ENCODE results near the gene OPCML. TPM values are rescaled to one million over a fixed set of nuclear protein-coding genes. Genes with fewer than 3 reads are reported as not detected.

Gene OPCML
- total and polyA plus RNA-seq, 4 donors, result under 0.01 to 0.01 TPM; not detected in 2

DNA sequence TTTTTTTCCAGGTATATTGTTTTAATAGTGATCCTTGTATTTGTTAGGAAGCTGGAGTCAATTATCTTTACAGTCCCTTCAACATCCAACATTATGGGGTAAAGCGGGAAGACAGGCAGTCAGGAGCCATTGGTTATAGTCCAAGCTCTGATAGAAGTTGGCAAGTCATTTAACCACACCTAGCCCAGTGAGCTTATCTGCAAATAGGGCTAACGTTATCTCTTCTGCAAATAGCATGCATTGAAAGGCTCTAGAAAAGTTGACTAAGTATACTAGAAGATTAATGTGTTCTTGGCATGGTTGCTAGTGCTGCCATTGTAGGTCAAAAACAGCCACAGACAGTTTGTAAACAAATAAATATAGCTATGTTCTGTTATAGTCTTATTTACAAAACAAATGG is 520.7 kb downstream of the OPCML start:
- Histone ChIP-seq H3K36me3 (ENCODE audit: control insufficient read depth in 4 of 4, insufficient read depth in 3 of 4, low read depth in 1 of 4, low read length in 3 of 4) (no peaks in the 10 kb centered on the region), H3K4me1 (ENCODE audit: control insufficient read depth in 4 of 4, insufficient read depth in 4 of 4, low read length in 3 of 4) (peaks cover 0 to 15% (median 13%) of the 10 kb centered on the region in 4 donors), H3K9ac (ENCODE audit: low read depth in 1 of 2, low read length in 2 of 2) (no peak overlapping the region), H3K27ac (ENCODE audit: low read depth in 1 of 2, low read length in 2 of 2) (no peak overlapping the region), H3K4me3 (ENCODE audit: low read depth in 1 of 3, low read length in 3 of 3) (no peak overlapping the region), H3K9me3 (ENCODE audit: control insufficient read depth in 4 of 4, low read length in 3 of 4) (peaks cover 0 to 4% (median 0%) of the 10 kb centered on the region in 4 donors), H3K27me3 (ENCODE audit: control insufficient read depth in 4 of 4, insufficient read depth in 4 of 4, low read length in 3 of 4) (no peaks in the 10 kb centered on the region)
- TF ChIP-seq RXRA (IDR thresholded peaks at IDR 0.05), result peak in 1 of 2 donors; percentile 6
- TF ChIP-seq FOXA2 (IDR thresholded peaks at IDR 0.05), result no peak
- peak in 1 of 2 donors; percentile 33 for TF ChIP-seq HNF4A (conservative IDR thresholded peaks at IDR 0.05)
- WGBS, result 24% methylated on average over 2 of the region's 2 CpGs
- no peak for DNase-seq (ENCODE audit: low spot score)

GRCh38 chr11:133007027-133007584 is 525.2 kb downstream of the OPCML start:
- H3K36me3 ChIP-seq (ENCODE audit: control insufficient read depth in 4 of 4, insufficient read depth in 3 of 4, low read depth in 1 of 4, low read length in 3 of 4), result no peaks in the 10 kb centered on the region
- H3K27me3 ChIP-seq (ENCODE audit: control insufficient read depth in 4 of 4, insufficient read depth in 4 of 4, low read length in 3 of 4), result no peaks in the 10 kb centered on the region
- H3K4me1 ChIP-seq (ENCODE audit: control insufficient read depth in 4 of 4, insufficient read depth in 4 of 4, low read length in 3 of 4), result peaks cover 0 to 7% (median 5%) of the 10 kb centered on the region in 4 donors
- H3K9ac ChIP-seq (ENCODE audit: low read depth in 1 of 2, low read length in 2 of 2), result no peak overlapping the region
- no peak for TF ChIP-seq RAD21 (IDR thresholded peaks at IDR 0.05)
- TF ChIP-seq, protein P1, sequence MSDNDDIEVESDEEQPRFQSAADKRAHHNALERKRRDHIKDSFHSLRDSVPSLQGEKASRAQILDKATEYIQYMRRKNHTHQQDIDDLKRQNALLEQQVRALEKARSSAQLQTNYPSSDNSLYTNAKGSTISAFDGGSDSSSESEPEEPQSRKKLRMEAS (IDR thresholded peaks at IDR 0.05), result no peak
- TF ChIP-seq HNF4A (conservative IDR thresholded peaks at IDR 0.05), result no peak
- TF ChIP-seq EGR1 (IDR thresholded peaks at IDR 0.05; ENCODE audit: low read depth in 2 of 2), result no peak
- no peak for TF ChIP-seq GABPA (IDR thresholded peaks at IDR 0.05 in 1 of 2, conservative IDR thresholded peaks at IDR 0.05 in 1 of 2)
- no peak for TF ChIP-seq NR2F2 (IDR thresholded peaks at IDR 0.05)
- no peak for TF ChIP-seq RXRA (IDR thresholded peaks at IDR 0.05)
- 45% methylated on average over 2 of the region's 2 CpGs for WGBS
- H3K9me3 ChIP-seq (ENCODE audit: control insufficient read depth in 4 of 4, low read length in 3 of 4), result peaks cover 2 to 15% (median 9%) of the 10 kb centered on the region in 4 donors
- no peak overlapping the region for H3K27ac ChIP-seq (ENCODE audit: low read depth in 1 of 2, low read length in 2 of 2)
- no peak for DNase-seq (ENCODE audit: low spot score)
- no peak overlapping the region for H3K4me3 ChIP-seq (ENCODE audit: low read depth in 1 of 3, low read length in 3 of 3)

GRCh38 chr11:133004369-133004768 is 527.9 kb downstream of the OPCML start:
- TF ChIP-seq YY1 (IDR thresholded peaks at IDR 0.05), result no peak
- TF ChIP-seq EGR1 (IDR thresholded peaks at IDR 0.05; ENCODE audit: low read depth in 2 of 2), result no peak
- no peak for TF ChIP-seq HNF4A (conservative IDR thresholded peaks at IDR 0.05)
- no peak for TF ChIP-seq REST (IDR thresholded peaks at IDR 0.05)
- TF ChIP-seq, protein P1 (IDR thresholded peaks at IDR 0.05), result no peak
- TF ChIP-seq HNF4G (IDR thresholded peaks at IDR 0.05), result no peak
- no peak for TF ChIP-seq FOXA2 (IDR thresholded peaks at IDR 0.05)
- TF ChIP-seq RAD21 (IDR thresholded peaks at IDR 0.05), result no peak
- no peak for TF ChIP-seq JUND (IDR thresholded peaks at IDR 0.05)
- TF ChIP-seq GABPA (IDR thresholded peaks at IDR 0.05 in 1 of 2, conservative IDR thresholded peaks at IDR 0.05 in 1 of 2), result no peak
- TF ChIP-seq SP1 (IDR thresholded peaks at IDR 0.05), result no peak
- TF ChIP-seq, protein P2, sequence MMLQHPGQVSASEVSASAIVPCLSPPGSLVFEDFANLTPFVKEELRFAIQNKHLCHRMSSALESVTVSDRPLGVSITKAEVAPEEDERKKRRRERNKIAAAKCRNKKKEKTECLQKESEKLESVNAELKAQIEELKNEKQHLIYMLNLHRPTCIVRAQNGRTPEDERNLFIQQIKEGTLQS (IDR thresholded peaks at IDR 0.05), result no peak
- TF ChIP-seq, protein P3, sequence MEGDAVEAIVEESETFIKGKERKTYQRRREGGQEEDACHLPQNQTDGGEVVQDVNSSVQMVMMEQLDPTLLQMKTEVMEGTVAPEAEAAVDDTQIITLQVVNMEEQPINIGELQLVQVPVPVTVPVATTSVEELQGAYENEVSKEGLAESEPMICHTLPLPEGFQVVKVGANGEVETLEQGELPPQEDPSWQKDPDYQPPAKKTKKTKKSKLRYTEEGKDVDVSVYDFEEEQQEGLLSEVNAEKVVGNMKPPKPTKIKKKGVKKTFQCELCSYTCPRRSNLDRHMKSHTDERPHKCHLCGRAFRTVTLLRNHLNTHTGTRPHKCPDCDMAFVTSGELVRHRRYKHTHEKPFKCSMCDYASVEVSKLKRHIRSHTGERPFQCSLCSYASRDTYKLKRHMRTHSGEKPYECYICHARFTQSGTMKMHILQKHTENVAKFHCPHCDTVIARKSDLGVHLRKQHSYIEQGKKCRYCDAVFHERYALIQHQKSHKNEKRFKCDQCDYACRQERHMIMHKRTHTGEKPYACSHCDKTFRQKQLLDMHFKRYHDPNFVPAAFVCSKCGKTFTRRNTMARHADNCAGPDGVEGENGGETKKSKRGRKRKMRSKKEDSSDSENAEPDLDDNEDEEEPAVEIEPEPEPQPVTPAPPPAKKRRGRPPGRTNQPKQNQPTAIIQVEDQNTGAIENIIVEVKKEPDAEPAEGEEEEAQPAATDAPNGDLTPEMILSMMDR (IDR thresholded peaks at IDR 0.05; ENCODE audit: low read depth, low read length, missing input control), result no peak
- no peak for TF ChIP-seq RXRA (IDR thresholded peaks at IDR 0.05)
- TF ChIP-seq TAF1 (conservative IDR thresholded peaks at IDR 0.05), result no peak
- no peak for TF ChIP-seq NR2F2 (IDR thresholded peaks at IDR 0.05)
- no peak overlapping the region for H3K27ac ChIP-seq (ENCODE audit: low read depth in 1 of 2, low read length in 2 of 2)
- no peak overlapping the region for H3K4me3 ChIP-seq (ENCODE audit: low read depth in 1 of 3, low read length in 3 of 3)
- H3K36me3 ChIP-seq (ENCODE audit: control insufficient read depth in 4 of 4, insufficient read depth in 3 of 4, low read depth in 1 of 4, low read length in 3 of 4), result no peaks in the 10 kb centered on the region
- H3K9me3 ChIP-seq (ENCODE audit: control insufficient read depth in 4 of 4, low read length in 3 of 4), result peaks cover 2 to 15% (median 9%) of the 10 kb centered on the region in 4 donors
- H3K4me1 ChIP-seq (ENCODE audit: control insufficient read depth in 4 of 4, insufficient read depth in 4 of 4, low read length in 3 of 4), result no peaks in the 10 kb centered on the region
- DNase-seq (ENCODE audit: low spot score), result no peak
- WGBS, result 84% methylated on average over 13 of the region's 13 CpGs
- no peaks in the 10 kb centered on the region for H3K27me3 ChIP-seq (ENCODE audit: control insufficient read depth in 4 of 4, insufficient read depth in 4 of 4, low read length in 3 of 4)
- no peak overlapping the region for H3K9ac ChIP-seq (ENCODE audit: low read depth in 1 of 2, low read length in 2 of 2)
